GM18498 (cell line): ENCODE results near the gene ADAMTSL3.
"Not testable (repeated sequence)": the region's sequence is repeated elsewhere in the genome, so short reads cannot be mapped to it uniquely, and the experiment has no call there.

Experiments used
- ATAC-seq: cut with Tn5 transposase; IDR thresholded peaks from one replicate; pipeline ENCODE4 v1.9.1; 2021; ENCODE audit warnings: mild to moderate bottlenecking, moderate library complexity; ENCODE audit not compliant: unreplicated experiment

The ADAMTSL3 gene

DNA sequence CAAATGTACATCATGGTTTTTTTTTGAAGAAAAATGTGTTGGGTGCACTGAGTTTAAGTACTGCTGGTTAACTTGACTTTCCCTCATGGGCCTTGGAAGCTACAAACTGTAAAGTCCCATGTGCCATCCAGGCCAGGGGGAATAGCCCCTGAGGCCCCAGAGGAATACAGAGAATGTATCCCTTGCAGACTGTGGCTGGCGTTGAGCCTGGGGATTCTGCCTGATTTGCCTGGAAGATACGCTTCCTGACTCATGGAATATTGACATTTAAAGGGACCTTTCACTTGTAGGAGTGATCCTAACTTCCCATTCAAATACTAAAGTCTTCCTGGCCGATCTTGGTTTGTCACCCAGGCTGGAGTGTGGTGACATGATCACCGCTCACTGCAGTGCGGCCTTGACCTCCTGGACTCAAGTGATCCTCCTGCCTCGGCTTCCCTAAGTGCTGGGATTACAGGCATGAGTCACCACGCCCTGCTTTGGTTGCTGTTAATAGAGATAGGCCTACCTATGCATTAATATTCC lies 42.0 kb downstream of the ADAMTSL3 start:
- ATAC-seq: no peak

DNA sequence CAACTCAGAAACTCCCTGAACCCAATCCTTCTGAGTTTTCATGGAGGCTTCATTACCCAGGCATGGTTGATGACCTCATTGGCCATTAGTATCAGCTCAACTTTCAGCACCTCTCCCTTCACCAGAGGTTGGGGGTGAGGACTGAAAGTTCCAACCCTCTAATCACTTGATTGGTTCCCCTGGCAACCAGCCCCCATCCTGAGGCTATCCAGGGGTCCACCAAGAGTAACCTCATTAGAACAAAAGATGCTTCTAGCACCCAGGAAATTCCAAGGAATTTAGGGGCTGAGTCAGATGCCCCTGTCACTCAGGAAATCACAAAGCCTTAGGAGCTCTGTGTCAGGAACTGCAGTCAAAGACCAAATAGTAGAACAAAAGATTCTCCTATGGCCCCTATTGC lies 43.8 kb downstream of the ADAMTSL3 start:
- ATAC-seq: no peak

DNA sequence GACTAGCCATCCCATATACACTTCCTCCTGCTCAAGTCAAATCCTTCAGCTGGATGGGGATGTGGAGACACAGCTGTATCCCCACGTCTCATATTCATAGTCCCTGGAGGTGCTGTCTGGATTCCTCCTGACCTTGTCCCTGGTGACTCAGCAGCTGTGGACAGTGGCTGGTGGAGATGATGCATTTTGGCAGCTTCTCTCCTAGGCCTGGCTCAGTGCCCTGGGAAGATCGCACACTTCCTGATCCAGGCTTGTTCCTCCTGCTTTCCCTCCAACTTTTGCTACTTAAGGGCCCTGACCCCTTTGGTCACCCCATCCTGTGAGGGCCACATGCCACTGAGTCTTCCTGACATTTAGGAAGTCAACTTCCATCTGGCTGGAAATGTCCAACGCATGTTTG lies 44.4 kb downstream of the ADAMTSL3 start:
- ATAC-seq: no peak

DNA sequence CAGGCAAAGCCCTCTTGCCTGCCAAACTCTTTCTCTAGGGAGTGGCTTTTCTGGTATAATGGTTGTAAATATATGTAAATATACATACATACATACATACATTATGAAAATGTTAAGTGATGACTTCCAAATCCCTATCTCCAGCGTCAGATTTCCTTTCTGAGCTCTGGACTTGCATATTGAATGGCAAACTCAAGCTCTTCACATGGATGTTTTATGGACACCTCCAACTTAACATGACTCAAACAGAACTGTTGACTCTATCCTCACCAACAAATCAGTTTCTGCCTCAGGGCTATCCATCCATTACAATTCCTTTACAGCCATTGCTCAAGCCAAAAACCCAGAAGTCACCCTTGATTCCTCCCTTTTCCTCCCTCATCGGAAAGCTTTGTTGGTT lies 45.1 kb downstream of the ADAMTSL3 start:
- no peak for ATAC-seq

DNA sequence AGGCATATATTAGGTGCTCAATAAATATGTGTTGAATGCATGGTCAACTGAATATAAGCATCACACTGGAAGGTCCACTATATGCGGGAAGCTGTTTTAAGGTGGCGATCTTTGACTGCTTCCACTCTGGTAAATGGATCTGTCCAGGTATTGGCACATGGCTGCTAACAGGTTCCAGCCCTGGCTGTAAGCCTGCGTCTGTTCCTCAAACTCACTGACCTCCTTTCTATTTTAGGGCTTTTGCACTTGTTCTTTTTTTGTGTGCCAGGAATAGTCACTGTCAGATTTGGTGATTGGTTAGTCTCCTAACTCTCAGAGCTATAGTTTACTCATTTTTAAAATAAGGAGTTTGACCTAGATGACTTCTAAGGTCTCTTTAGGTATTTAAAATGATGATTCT lies 46.2 kb downstream of the ADAMTSL3 start:
- ATAC-seq: no peak

DNA sequence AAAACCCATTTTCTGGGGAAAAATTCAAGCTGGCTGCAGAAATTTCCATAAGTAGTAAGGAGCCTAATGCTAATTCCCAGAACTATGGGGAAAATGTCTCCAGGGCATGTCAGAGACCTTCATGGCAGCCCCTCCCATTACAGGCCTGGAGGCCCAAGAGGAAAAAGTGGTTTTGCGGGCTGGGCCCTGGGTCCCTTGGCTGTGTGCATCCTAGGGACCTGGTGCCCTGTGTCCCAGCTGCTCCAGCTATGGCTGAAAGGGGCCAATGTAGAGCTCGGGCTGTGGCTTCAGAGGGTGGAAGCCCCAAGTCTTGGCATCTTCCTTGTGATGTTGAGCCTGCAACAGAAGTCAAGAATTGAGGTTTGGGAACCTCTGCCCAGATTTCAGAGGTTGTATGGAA lies 48.4 kb downstream of the ADAMTSL3 start:
- ATAC-seq: not testable (repeated sequence)

DNA sequence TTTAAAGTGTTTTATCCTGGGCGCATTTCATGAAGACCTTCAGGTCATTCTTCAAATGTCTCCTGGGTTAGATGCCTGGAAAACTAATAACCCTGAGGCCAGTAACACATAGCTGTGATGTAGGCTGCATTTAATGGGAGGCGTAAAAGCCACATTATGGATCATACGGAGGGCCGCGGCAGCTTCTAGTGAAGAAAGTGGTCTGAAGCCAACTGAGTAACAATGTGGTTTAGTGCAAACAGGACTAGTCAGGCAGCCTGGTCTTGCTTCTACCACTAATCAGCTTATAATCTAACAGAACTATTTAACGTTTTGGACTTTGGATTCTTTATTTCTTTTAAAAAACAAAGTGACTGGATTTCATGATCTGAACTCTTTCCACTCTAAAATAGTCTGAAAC lies 54.4 kb downstream of the ADAMTSL3 start:
- ATAC-seq: no peak

DNA sequence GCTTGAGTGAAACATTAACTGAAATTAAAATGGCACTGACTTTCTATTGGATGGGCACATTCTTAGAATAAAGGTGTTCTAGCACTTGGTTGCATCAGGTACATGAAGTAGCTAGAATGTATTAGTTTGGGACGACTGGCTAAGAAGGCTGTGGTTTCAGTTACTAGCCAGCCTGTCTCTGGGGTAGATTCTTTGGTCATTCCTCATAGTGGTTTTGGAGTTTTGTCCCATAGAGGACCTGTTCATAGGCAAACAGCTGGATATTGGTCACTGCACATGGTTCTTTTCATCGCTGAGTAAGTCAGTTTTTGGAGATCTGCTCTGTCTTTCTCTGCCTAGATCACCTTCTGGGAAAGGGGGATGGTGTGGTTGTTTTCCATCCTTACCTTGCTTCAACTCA lies 55.3 kb downstream of the ADAMTSL3 start:
- ATAC-seq: no peak

DNA sequence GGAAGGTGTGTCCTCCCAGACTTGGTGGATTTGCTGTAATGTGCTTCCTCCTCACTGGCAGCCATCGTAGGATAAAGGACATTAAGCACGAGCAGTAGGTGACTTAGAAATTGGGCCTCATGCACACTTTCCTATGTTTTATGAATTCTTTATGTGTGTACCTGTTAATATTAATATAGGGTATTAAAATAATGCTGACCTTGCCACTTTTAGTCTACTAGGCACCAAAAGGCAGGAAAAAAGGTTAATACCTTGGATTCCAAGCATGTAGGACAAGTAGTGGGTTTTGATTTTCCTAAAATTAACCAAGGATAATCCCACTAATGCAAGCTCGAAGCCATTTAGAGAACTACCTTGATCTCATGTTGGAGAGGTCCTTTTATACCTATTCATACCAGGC lies 55.9 kb downstream of the ADAMTSL3 start:
- no peak for ATAC-seq

DNA sequence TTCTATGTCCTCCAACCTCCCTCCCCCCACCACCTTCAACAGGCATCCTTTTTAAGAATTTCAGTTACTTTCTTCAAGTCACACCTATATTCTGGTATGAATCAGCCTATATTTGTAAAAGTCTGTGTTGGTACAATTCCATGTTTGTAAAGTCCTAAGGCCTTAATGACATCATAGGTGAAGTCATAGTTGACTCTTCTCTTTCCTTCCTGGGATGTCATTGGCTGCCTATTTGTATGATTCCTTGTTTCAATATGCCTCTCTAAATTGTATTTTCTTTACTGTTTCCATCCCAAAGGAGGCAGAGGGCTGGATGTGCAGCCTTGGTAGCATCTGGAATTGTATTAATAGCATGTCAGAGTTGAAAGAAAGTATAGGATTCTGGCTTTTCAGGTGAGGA lies 56.5 kb downstream of the ADAMTSL3 start:
- ATAC-seq: no peak

DNA sequence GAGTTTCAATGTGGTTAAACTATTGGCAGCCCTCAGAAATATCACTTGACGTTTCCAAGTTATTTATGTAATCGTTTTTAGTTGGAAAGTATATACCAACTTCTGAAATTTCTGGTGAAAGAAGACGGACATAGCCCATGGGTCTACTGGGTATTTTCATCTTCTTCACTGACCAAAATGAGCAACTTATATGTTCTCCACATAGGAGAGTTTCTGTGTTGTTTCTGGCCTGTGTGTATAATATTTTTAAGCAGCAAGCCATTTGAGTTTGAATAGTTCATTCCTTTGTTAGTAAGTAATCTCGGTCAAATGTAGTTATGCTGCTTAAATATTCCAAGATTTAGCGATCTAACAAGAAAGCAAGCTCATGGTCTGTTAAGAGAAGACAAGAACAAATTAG lies 57.3 kb downstream of the ADAMTSL3 start:
- no peak for ATAC-seq

DNA sequence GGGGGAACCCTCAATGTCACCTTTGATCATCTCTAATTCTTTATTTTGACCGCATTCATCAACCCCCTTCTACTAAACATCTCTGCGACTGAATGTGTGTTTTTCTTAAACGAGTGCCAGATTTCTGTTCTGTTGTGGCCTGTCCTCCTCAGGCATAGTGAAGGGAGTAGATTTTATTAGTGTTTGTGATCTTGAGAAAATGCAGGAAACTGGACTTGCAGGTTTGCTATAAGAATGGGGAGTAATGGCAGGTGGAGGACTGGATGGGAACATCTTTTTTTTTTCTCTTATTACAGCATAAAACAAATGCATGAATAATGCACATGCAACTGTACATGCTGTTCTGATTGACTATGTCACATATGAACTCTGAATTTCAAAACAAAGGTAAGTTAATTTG lies 59.3 kb downstream of the ADAMTSL3 start:
- no peak for ATAC-seq

DNA sequence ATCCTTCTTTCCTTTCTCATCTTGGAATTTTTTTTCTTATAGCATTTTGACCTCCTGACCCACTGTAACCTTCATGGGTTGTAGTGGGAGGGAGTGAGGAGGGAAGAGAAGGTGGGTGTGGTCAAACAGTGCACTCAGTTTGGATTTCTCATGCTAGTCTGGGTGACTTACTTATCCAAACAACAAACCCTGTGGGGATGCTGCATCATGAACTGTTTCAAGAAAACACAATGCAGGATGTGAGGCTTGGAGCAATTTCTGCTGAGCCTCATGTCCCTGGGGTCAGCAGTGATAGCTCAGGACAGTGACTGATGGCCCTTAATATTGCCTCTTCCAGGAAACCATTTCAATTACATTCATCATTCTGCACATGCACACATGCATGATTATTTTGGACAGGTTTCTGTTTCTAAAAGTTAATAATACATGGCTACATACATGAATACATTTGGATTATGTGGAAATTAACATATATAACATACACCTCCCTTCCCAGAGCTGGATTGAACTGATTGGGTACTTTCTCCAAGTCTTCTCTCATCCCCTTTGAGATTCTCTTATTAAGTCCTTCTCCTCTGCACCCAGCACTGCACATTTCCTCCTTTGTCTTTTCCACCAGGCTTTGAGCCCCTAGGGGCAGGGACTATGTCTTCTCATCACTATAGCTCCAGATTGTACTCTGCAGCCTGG lies 61.2 kb downstream of the ADAMTSL3 start:
- no peak for ATAC-seq

DNA sequence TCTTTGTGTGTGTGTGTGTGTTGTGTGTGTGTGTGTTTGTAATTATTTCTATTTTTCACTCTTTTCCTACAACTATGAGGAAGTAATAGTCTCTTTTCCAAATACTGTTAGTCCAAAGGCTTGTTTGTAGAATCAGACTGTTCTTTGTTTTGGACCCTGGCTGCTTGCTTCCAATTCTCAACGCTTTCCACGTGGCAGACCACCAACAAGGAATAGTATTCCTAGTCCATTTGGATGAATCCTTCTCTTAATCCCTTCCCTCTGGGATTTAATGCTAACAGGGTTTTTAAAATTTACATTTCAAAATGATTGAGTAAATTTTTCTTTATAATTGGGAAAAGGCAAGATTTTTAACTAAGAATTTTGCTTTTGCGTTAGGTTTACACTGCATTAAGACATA lies 62.7 kb downstream of the ADAMTSL3 start:
- ATAC-seq: no peak

DNA sequence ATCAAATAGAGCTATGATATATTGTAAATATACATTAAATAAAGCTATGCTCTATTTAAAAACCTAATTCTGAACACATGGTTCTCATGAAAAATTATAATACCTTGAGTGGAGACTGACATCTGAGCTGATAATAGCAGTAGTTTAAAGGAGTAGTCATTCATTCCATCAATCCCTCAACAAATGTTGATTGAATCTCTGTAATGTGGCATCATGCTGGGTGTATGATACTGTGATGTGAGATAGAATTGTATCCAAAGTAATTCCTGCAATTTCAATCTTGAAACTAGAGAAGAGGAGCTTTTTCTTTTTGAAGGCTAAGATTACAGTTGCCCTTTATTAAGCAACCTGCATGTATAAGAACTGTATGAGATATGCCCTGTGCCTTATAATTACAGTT lies 63.1 kb downstream of the ADAMTSL3 start:
- ATAC-seq: no peak

DNA sequence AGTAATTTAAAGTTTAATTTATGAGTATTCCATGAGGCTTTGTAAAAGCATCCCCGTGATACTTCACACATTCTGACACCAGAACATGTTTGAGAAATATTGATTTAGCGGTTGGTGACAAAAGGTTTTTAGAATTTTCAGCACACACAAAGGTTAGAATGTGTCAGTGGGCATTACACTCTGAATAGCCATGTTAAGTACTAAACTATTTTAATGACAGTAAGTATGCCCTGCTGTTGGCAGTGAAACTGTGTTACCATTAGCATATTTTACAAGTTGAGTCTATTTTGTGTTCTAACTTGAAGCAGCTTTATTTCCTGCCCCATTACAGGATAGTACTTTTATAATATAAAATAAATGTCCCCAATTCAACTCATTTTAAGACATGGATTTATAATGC lies 66.5 kb downstream of the ADAMTSL3 start:
- ATAC-seq: no peak

DNA sequence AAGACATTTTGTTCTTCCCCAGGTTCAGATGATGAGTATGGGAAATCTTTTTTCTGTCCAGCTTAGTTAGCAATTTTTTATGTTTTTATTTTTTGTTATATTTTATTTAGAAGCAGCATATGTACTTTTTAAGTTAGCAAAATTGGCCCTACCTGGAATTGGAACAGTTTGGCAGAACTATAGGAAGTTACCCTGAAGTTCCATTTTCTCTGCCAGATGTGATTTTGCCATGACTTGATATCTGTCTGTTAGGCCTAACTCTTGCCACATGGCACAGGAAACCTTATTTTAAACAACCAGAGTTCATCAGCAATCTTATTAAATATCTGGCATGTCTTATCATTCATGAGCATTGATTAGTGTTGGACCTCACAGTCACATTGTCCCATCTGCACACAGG lies 67.1 kb downstream of the ADAMTSL3 start:
- ATAC-seq: no peak

DNA sequence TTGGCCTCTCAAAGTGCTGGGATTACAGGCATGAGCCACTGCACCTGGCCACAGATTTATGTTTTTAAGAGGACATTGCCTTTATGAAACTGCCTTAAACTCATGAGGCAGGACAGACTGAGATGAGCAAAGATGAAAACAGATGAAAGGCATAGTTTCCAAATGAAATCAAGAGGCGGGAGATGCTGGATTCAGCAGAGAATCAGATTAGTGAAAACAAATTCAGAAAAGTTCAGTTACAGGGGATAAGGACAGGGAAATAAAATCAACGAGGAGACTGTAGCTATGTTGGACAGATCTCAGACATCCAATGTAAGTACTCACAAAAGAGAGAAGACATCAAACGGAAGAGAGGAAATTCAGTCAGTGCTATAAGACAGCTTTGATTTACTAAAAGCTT lies 68.1 kb downstream of the ADAMTSL3 start:
- no peak for ATAC-seq

DNA sequence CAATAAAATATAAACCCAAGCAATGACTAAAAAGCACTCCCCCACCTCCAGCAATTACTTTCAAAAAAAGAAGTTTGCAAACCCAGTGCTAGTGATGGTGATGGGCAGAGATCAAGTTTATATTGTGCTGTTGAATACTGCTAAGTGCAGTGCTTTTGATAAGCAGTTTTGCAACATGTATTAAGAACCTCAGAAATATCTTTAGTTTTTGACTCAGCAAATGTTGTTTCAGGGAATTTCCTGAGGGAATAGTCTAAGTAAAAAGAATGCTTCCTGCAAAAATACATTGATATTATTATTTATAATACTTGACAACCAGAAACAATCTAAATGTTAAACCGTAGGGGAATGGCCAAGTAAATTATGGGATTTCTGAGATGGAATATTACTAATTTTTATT lies 69.3 kb downstream of the ADAMTSL3 start:
- no peak for ATAC-seq

DNA sequence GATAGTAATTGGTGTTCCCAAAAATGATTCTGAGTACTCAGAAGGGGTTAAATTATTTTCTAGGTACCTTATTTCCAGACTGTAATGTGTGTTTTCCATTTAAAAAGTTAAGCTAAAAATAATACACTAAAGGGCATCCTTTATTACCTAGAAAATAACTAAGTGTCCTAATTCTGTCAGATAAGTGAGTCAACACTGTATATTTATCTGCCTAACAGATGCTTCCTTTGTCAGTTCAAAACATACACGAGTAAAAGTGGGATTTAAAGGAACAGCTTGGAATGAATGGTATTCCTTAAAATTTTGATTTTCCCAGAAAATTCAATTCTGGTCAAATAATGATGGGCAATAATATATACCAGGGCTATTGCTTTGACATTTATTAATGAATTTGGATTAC lies 78.3 kb downstream of the ADAMTSL3 start:
- ATAC-seq: no peak

DNA sequence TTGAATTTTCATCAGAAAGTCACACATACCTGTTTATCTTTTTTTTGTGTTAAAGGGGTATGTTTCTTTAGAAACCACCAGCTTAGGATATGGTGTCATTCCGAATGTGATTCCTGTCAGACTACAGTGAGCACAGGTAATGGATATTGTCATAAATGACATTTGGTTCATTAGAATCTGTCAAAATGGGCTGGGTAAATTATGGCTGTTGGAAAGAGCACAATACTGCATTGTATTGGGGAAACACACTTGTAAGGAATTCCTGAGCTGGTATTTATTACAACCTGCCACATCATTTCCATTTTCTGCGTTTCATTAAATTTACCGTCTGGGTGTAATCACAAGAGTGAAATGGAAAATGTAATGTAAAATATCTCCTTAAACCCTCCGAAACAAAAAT lies 78.8 kb downstream of the ADAMTSL3 start:
- no peak for ATAC-seq

DNA sequence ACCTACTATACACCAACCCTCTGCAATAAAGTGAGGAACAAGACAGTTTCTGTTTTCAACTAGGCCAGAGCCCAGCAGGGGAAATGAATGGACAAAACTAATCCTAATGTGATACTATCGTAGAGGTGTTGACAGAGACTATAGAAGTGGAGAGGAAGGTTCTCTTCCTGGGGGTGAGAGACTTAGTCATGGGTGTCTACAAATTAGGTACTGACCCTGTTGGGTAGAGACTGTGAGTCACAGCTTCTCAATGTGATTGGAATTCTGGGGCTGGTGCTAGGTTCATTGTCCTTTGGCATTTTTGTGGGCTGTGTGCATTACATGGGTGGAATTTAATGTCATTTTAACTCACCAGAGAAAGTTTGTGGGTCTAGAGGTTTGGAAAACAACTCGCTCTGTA lies 79.3 kb downstream of the ADAMTSL3 start:
- ATAC-seq: no peak

DNA sequence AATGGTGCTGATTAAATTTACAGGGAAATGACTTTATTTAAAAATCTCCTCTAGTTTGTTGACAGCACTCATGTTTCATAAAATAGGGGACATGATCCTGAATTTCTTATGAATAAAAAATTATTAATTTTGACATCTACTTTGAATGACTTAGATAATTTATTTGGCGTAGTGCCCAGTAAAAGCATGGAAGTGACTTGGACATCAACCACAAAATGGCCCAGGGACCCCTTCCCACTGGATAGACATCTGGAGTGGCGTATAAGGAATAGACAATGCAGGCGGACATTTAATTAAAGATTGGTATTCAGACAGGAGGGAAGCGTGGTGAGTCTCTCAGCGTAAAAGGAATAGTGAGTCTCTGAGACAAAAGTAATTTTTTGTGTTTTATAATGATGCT lies 79.8 kb downstream of the ADAMTSL3 start:
- ATAC-seq: no peak
